Activated CD4-positive, alpha-beta T cell treated with anti-CD3 and anti-CD28 coated beads, Interleukin-2, amount 50 U/mL, for 16 hours (primary cell): ENCODE measurements around the gene AFTPH.
"Not testable (repeated sequence)": the region's sequence is repeated elsewhere in the genome, so short reads cannot be mapped to it uniquely, and the experiment has no call there.

Experiments
- DNase-seq: peaks from one replicate; pipeline ENCODE4 v3.0.0-alpha.2; 2020

The AFTPH gene

DNA sequence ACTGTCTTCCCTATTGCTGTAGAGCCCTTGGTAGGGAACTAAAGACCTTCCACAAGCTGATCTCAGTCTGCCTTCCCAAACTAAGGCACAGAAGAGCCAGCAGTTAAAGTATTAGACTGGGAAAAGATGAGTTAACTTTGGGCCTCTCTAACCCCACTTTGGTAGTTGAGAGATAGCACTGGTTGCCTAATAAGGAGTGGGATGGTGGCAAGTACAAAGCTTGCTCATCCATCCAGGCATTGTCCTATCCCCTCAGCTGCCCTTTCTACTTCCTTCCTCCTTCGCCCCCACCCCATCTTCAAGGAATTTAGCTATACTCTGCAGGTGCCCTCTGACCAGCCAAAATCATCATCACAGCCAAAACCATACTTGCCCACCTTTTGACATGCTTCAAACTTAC, 22.2 kb upstream of the AFTPH start:
- no peak for DNase-seq

DNA sequence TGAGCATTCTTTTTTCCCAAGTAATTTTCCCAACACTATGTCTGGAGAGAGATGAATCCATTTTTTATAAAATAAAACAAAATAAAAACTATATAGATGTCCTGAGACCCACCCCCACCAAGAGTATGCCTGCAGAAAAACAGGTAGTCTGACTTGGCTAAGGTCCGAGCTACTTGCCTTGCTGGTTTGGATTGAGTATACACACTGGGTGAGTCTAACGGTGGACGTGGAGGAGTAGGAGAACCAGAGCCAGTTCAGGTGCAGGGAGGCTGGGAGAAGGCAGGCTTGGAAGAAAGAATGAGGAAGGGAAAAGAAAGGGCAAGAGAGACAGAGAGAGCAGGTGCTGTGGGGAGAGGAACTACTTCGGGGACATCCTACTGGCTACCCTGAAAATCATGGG, 21.3 kb upstream of the AFTPH start:
- DNase-seq, result no peak

DNA sequence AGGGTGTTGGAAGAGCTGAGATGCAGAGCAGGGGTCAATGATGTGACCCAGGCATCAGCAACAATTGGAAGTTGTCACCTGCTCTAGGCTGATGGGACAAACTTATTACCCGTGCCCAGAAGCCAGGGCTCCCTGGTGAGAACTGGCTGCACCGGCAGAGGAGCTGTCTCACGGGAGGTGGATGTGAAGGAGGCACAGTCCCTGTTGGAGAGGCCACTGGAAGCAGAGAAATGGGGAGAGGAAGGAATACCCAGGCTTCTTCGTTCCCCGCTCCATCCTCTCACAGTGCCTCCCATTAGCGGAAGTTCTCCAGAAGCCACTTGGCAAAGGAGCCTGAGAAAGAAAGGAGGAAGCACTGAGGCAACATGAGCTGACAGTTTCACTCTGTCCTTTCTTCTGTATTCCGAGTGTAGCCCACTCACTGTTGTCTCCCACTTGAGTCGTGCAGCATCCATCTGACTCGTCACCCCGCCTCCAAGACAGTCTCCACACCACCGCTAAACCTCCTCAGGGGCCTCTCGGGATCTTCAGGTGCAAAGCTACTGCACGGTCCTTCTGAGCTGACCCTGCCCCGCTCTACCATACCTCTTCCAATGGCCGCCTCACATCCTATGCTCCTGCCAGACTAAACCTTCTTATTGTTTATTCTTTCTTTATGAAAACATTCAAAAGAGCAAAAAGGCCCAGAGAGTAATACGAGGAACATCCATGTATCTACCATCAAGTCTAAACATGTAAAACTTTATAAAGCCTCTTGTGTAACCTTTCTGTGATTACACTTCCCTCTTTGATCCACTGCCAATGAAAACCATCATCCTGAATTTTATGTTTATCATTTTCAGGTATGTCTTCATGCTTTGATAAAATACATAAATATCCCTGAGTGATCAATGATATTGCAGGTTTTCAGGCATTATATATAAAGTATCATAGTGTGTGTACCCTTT, 19.1 kb upstream of the AFTPH start:
- DNase-seq, result no peak

DNA sequence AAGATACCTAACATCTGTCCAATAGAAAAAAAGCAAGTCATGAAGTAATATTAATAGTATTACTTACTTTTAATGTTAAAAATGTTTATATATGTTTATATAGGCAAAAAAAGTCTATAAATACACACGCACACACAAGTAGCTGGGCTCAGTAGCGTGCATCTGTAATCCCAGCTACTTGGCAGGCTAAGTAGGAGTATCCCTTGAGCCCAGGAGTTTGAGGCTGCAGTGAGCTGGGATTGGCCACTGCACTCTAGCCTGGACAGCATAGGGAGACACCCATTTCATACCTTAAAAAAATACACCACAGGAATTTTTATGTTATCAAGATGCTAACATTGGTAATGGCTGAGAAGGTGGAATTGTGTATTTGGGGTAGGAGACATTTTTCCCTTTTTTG, 17.4 kb upstream of the AFTPH start:
- DNase-seq, result no peak

DNA sequence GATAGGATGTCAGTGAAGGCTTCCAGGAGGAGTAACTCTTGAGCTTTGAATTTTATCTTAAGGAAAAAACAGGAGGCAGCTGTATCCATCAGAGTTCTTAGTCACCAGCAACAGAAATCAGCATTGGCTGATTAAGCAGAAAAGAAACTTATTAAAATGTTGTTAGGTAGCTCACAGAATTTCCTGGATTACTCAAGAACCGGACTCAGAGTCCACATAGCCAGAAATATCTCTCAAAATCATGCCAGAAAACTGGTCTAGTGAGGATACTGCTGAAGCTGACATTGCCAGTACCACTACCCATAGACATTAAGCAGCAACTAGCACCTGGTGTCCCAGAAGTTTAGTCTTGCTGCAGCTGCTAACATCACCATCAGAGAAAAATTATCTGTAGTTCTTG, 10.1 kb upstream of the AFTPH start:
- no peak for DNase-seq

DNA sequence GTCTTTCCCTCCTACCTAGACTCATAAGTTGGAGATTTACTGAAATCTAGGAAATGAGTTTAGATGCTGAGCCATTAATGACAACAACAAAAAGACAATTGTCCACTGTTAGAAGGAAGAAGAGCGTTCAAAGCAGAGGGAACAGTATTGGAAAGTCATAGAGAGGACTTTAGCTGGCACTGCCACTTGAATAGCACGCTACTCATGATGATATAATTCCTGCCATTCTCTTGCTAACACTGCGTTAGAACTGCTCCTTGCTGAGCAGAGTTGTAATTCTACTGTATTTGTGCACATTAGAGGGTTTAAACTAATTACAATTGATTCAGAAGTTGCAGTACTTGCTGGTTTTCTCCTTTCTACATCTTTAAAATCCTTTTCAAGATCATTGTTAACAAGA, 9.0 kb upstream of the AFTPH start:
- no peak for DNase-seq

DNA sequence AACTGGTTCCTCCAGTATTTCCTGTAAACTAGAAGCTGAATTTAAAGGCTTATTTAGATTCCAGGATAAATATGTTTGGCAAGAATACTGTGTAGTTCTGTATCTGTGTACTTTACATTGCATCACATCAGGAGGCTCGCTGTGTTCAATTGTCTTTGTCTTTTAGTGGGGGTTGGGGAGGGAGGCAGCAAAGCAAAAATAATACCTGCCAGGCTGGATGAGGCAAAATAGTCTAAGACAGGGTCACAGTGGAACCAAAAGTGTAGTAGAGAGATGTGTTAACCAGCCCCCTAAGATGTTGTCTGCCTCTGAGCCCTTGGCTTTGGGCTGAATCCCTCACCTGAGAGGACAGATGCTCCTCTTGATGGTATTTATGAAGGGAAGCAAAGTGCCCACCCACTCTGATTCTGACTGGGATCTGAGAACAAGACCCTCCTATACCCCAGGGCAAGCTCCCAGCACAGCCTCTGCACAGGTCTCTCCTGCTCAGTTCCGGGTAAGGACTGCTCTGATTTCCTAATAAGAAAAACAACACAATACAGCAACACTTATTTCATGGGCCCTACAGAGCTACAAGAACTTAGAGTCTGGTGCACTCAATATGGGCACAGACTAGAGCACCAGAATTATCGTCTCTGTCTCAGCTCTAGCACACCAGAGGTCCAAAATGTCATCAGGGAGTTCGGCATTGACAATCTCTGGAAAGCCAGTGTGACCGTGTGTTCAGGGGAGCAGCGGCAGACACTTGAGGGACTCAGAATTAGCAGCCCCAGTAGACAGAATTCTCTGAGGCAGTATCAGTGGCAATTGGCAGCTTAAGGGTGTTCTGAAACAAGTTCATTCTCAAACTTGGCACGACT, 7.2 kb upstream of the AFTPH start:
- no peak for DNase-seq

DNA sequence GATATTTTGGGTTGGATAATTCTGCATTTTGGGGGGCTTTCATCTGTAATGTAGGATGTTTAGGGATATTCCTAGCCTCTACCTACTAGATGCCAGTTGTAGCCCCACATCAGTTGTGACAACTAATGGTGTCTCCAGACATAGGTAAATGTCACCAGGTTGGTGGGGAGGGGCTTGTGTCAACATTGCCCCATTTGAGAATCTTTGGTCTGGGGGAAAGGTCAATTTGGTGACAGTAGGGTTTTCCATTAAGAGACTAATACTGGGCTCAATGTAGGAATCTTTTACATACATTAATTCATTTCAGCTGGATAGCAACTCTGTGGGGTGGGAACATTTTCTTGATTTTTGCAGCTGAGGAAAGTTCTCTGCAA, 6.6 kb upstream of the AFTPH start:
- no peak for DNase-seq

DNA sequence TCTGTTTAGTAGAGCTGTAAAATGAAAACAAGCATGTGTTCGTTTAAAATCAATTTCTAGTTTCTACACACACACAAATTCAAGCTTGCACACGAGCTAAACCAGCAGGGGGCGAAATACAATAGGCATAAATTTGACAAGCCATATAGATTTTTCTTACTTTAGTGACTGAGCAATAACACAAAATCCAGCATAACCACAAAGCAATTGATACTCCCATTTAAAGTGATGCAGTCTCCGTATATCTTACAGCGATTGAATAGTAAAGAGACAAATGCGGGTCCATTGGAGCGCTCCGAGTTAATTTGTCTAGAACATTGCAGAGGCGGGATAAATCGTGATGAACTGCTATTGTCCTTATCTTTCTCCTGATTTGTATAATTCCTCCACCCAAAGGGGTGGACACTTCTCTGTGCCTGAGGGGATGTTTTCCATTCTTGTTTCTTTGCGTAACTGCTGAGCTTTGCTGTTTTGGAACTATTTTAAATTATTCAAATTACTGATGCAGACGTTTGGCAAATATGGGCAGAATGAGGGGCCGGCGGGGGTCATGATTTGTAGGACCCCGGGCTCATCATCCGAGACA, 1.2 kb upstream of the AFTPH start:
- DNase-seq, result peak; percentile 88

DNA sequence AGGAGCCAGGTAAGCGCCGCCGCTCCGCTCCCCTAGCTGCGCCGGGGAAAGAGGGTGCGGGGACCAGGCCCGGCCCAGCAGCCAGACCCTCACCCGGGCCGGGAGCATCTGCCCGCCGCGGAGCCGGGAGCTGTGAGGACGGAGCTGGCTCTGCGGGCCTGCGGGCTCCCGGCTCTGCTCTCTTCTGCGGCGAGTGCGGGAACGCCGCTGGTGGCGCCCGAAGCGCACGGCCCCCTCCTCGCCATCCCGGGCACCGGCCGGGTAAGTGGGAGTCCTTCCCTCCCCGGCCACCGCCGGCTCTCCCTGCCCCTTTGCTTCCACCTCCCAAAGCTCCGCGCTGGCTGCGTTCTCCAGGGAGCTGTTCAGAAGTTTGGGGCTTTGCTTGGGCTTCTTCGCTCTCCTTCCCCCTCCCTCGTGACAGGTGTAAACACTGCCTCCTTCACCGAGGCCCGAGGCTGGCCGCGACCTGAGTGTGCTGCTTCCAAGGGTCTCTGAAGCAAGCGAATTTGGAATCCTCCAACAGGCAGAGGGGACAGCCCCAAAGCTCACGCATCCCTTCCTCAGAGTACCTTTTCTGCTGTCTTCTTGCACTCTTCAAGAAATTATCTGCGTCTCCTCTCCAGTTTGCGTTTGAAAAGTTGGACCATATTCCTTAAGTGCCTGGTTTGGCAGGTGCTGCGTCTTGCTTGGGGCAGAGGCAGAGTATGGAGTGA, 632 bp downstream of the AFTPH start:
- DNase-seq, result peak; percentile 37

DNA sequence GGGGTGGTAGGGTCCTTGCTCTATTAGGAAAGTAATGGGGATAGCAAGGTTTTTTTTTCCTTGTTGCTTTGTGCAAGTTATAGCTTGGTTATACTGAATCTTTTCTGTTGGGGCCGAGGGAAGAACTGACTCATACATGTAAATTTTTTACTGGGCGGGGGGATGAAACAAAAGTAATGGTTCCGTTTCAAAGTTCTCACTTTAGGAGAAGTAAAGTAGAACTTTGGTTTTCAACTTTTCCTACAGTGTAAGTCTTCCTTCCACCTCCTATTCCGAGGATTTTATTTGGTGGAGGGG, 1.1 kb downstream of the AFTPH start:
- peak; percentile 66 for DNase-seq

DNA sequence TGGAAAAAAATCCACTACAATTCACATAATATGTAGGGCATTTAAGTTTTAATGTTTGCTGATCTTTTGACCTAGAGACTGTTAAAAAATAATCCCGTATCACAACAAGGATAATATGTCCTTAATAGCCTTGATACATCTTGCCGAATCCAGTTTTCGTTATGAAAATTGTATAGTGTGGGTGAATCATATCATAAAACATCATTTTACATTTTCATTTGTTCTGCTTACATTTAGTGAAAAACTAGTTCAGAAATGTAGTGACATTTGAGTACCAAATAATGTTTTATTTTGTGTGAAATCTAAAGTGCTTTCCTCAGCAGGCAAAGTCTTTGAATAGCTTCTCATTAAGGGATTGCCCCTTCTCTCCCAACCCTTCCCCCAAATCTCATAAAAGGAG, 1.9 kb downstream of the AFTPH start:
- DNase-seq, result no peak

DNA sequence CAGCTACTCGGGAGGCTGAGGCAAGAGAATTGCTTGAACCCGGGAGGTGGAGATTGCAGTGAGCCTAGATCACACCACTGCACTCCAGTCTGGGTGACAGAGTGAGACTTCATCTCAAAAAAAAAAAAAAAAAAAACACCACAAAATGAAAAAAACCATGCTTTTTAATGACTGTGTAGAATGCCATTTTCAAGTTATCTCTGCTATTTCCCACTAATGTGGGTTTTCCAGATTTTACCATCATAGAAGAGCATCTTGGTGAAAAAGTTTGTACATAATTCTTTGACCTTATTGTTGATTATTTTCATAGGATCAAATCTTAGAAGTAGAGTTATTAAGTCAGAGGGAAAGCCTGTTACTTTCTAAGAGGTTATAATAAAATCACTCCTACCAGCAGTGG, 6.8 kb downstream of the AFTPH start:
- not testable (repeated sequence) for DNase-seq

DNA sequence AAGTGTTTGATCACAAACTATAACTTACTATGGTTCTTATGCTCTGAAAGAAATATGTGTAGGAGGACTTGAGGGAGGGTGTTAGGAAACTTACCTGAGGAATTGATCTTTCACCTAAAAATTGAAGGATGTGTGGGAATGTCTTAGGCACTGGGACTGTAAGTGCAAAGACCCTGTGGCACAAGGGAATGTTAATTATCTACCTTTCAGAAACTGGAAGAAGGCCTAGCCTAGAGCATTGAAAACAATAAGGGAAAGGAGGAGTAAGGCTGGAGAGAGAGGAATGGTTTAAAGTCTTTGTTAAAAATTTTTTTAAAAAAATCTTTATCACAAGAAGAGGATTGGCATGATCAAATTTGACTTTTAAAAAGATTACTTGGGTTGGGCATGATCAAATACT, 7.9 kb downstream of the AFTPH start:
- DNase-seq, result no peak

DNA sequence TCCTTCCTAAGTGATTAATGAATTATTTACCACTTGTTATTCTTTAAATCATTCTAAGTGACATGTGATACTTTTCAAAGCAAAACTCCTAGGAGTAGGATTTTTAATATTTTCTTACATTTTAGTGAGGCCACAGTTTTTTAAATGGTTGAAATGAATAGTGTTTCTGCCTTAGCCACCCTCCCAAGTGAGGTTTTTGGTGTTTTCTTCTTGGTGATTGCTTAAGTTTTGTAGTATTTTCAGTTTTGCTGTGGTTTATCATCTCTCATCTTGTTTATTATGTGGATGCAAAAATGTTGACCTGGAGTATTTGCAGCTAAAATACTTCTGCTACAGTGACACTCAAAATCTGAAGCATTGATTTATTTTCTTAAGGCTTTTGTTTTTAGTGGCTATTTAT, 9.8 kb downstream of the AFTPH start:
- peak; percentile 46 for DNase-seq

DNA sequence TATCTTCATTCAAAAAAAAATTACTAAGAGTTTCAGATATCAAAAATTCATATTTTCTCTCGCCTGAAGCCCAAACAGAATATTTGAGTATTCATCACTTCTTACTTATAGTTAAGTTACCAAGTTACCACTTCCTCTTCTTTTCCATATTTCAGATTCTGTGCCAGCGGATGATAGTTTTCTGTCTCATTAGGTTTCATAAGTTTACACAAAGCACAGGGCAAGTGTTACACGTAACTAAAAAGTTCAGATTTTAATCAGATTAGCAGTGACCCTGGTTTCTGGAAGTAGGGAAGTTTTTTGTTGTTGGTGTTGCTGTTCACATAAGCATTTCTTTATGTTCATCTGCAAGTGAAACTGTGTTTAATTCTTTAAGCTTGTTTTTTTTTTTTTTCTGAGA, 10.2 kb downstream of the AFTPH start:
- peak; percentile 64 for DNase-seq

DNA sequence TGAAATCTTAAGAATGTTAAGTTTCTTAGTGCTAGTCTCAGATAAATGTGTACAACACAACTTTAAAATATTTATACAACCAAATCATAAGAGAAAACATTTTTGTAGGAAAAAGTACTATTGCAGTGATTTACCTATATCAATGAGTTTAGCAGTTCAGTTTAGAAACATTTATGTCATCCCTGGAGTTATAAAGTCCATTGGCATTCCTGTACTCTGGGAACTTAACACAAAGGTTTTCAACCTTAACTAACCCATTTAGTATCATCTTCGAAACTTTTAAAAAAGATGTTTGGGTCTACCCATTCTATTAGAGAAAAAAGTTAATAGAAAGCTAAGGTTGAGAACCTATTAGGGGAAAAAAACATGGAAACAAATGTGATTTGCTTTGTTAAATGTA, 10.9 kb downstream of the AFTPH start:
- no peak for DNase-seq

DNA sequence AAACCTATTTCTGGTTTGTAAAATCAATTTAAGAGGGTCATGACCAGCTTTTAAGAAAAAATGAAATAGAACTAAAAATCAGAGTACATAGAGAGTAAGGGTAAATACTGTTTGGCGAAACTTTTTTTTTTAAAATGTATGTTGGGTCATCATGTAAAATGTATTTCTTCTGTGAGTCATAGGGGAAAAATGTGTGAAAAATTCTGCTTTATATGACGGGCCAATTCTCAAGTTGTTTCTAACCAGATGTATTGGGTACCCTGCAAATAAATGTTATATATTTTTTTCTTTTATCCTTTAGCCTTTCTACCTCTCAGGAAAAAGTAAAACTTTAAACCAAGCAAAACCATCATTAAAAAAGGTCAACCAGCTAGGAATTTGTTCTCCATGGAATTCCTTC, 13.9 kb downstream of the AFTPH start:
- DNase-seq, result no peak

DNA sequence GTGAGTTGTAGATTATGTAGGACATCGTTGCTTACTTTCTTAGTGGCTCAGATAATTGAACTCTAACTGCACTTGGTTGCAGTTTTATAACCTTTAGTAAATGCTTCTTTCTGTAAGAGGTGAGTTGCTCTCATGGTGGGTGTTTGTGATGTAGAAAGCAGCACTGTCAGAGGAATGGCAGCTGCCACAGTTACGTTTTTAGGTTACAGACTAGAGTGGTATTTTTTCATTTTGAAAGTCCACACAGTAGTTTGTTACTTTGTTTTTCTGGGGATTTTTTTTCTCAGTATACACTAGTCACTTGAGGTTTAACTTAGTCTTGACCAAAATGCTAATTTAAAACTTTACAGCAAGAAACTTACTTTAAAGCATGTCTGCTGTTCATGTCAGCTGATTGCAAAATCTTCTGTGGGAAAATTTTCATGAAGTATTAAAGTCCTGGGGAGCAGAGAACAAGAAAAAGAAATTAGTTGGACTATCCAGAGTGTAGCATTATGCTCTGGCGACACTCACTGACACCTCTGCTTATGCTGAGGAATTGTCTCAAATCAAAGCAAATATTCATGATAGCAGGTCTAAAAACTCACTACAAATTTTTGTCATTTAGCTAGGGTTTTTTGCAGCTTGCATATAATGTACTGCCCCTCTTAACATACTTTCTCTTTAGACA, 14.8 kb downstream of the AFTPH start:
- DNase-seq, result peak; percentile 44

DNA sequence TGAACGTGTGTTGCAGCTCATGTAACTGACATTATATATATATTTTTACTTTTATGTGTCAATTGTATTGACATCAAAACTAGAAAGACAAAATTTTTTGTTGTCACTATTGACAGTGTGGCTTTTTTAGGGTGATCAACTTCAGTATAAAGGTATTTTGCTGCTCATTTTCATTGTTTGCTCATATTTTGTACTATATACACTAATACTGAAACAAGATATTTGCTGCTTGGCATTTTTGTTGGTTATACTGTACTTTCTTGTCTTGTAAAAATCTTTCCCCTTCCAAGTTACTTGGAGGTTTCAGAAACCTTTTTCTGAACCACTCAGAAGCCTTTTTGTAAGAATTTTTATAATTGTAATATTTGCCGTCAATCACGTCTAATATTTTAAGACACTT, 16.5 kb downstream of the AFTPH start:
- DNase-seq, result peak; percentile 52

DNA sequence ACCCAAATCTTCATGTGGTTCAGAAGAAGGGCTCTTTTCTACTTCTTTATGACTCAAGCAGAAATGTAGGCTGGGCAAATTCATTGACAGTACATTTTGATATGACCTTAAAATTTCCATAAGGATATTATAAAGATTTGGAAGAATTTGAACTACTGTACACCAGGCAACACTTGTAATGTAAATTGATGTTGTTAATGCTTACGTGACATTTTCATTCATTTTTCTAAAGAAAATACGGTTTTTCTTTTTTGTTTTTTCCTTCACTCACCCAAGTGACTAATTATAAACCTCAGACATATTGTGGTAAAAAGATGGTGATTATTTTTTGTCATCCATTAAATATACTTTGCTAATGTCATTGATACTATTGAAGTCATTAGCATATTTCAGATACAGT, 17.4 kb downstream of the AFTPH start:
- no peak for DNase-seq
